ENCODE measurements around the gene ACSBG1.

Gene ACSBG1

DNA sequence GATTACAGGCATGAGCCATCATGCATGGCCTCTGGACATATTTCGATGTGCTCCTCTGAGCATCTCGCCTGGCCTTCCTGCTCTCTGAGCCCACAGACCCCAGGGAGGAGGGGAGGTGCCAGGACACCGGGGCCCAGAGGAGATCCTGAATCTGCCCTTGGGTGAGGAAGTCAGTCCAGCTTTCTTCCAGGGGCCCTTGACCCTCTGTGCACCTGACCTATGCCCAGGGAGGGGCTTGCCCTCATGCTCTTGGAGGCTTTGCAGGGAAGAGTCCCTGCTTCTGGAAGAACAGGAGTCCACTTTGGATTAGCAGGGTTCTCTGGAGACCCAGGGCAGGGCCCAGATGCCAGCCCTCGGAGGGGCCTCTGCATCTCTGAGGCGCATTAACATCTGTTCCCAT is 1.4 kb downstream of the ACSBG1 start:
- Histone ChIP-seq H3K79me2 (ENCODE audit: control insufficient read depth, insufficient read depth, low read length) (no peaks in the 10 kb centered on the region), H3K18ac (ENCODE audit: low read length) (no peak overlapping the region), H3K56ac (ENCODE audit: low read length) (no peak overlapping the region), H3K4me3 (ENCODE audit: low read length) (no peak overlapping the region), H4K8ac (ENCODE audit: low read depth, low read length) (no peak overlapping the region), H4K5ac (ENCODE audit: low read length) (no peak overlapping the region), H3K9ac (ENCODE audit: low read length) (no peak overlapping the region), H2AK5ac (ENCODE audit: low read length) (no peak overlapping the region), H2BK120ac (ENCODE audit: low read depth, low read length) (no peak overlapping the region), H3K4ac (ENCODE audit: low read depth, low read length) (no peak overlapping the region), H3K36me3 (ENCODE audit: control insufficient read depth, insufficient read depth, low read length) (no peaks in the 10 kb centered on the region), H3K27me3 (ENCODE audit: insufficient read depth, low read length, poor library complexity) (no peaks in the 10 kb centered on the region), H2BK5ac (ENCODE audit: low read length) (no peak overlapping the region), H2BK15ac (replicated peaks; ENCODE audit: low read depth) (no peak overlapping the region), H3K79me1 (ENCODE audit: low read length) (no peaks in the 10 kb centered on the region), H3K4me1 (ENCODE audit: control insufficient read depth, low read depth, low read length) (no peaks in the 10 kb centered on the region), H3K4me2 (ENCODE audit: low read length) (no peak overlapping the region), H3K23ac (ENCODE audit: low read length) (no peak overlapping the region), H3K27ac (ENCODE audit: low read depth, low read length) (no peak overlapping the region)
- WGBS (ENCODE audit: extremely low coverage, insufficient coverage, low lambda C conversion rate), result no CpG with 5 or more reads among the region's 5 CpGs
- no peak for DNase-seq

DNA sequence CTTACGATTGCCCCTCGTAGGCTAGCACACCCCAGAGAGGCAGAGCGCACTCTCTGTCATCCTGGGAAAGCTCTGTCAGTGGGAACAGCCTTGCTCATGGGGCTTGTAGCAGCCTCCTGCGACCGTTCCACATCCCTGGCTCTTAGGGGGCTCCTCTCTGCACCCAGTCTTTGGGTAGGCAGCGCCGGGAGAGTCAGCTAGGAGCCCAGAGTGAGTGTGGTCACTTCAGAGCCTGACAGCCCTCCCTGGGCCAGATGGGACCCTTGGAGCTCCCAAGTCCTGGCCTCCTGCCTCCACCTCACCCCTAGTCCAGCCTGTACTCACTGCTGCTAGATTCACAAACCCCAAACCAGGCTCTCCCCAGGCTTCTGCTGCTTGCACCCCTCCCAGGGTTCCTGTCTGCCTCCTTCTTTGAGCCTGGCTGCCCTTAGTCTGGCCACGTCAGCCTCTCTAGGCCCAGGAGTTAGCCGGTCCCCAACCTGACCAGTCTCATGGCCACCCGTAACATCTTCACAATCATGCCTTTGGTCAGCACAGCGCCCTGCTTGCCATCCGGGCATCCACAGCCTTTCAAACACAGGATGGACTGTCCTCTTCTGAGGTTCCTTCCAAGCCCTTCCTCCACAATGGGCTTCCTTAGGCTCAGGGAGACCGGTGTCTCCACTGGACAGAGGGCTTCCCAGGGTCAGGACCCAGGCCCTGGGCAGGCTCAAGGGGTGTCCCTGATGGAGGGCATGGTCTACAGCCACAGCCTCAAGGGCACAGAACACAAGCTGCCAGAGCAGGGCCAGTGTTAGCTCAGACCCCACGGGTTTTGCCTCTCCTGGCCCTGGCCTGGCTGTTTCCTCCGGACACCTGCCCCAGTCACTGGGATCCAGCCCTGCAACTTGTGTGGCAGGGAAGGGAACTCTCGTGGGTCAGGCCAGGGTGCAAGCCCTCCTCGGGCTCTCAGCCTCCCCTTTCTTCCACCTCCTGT is 4.6 kb downstream of the ACSBG1 start:
- H3K27ac ChIP-seq (ENCODE audit: low read depth, low read length), result no peak overlapping the region
- no peaks in the 10 kb centered on the region for H3K79me2 ChIP-seq (ENCODE audit: control insufficient read depth, insufficient read depth, low read length)
- no peak overlapping the region for H2BK15ac ChIP-seq (replicated peaks; ENCODE audit: low read depth)
- no peaks in the 10 kb centered on the region for H3K4me1 ChIP-seq (ENCODE audit: control insufficient read depth, low read depth, low read length)
- H2BK5ac ChIP-seq (ENCODE audit: low read length), result no peak overlapping the region
- H3K23ac ChIP-seq (ENCODE audit: low read length), result no peak overlapping the region
- no peaks in the 10 kb centered on the region for H3K79me1 ChIP-seq (ENCODE audit: low read length)
- no peak overlapping the region for H3K56ac ChIP-seq (ENCODE audit: low read length)
- H3K27me3 ChIP-seq (ENCODE audit: insufficient read depth, low read length, poor library complexity), result no peaks in the 10 kb centered on the region
- H3K18ac ChIP-seq (ENCODE audit: low read length), result no peak overlapping the region
- no peak overlapping the region for H3K4me2 ChIP-seq (ENCODE audit: low read length)
- no peak overlapping the region for H4K8ac ChIP-seq (ENCODE audit: low read depth, low read length)
- no peak overlapping the region for H2AK5ac ChIP-seq (ENCODE audit: low read length)
- H3K36me3 ChIP-seq (ENCODE audit: control insufficient read depth, insufficient read depth, low read length), result no peaks in the 10 kb centered on the region
- no peak overlapping the region for H4K5ac ChIP-seq (ENCODE audit: low read length)
- H2BK120ac ChIP-seq (ENCODE audit: low read depth, low read length), result no peak overlapping the region
- no peak for DNase-seq
- no peak overlapping the region for H3K9ac ChIP-seq (ENCODE audit: low read length)
- WGBS (ENCODE audit: extremely low coverage, insufficient coverage, low lambda C conversion rate), result no CpG with 5 or more reads among the region's 17 CpGs
- no peak overlapping the region for H3K4ac ChIP-seq (ENCODE audit: low read depth, low read length)
- no peak overlapping the region for H3K4me3 ChIP-seq (ENCODE audit: low read length)

DNA sequence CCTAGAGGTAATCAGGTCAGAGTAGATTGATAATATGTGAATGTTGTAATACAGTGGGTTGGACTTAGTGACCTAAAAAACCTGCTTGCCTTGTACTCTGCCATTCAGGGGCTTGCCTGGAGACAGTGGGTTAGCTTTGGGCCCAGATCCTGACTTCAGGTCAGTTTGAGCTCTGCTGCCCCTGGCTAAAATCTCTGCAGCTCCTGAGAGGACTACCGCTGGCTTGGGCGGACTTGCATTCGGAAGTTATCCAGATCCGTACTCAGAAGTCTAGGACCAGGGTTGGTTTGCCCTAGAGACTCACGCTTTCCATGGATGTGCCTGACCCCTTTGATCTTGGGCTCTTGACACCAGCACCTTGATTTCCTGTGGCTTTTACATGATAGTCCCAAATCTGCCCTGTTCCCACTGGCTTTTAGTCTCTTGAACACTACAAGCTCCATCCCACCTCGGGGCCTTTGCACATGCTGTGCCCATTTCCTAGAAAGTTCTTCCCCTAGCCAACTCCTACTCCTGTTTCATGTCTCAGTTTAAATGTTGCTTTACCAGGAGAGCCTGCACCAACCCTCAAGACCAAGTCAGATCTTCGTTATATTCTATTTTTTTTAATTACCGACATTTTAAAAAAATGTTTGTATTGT is 5.9 kb downstream of the ACSBG1 start:
- no peak overlapping the region for H3K56ac ChIP-seq (ENCODE audit: low read length)
- no peak overlapping the region for H3K4me2 ChIP-seq (ENCODE audit: low read length)
- H2BK120ac ChIP-seq (ENCODE audit: low read depth, low read length), result no peak overlapping the region
- no peak overlapping the region for H3K4ac ChIP-seq (ENCODE audit: low read depth, low read length)
- DNase-seq, result no peak
- no peak overlapping the region for H2BK5ac ChIP-seq (ENCODE audit: low read length)
- H3K9ac ChIP-seq (ENCODE audit: low read length), result no peak overlapping the region
- no peak overlapping the region for H3K18ac ChIP-seq (ENCODE audit: low read length)
- no peak overlapping the region for H2BK15ac ChIP-seq (replicated peaks; ENCODE audit: low read depth)
- H3K4me1 ChIP-seq (ENCODE audit: control insufficient read depth, low read depth, low read length), result no peaks in the 10 kb centered on the region
- no peaks in the 10 kb centered on the region for H3K36me3 ChIP-seq (ENCODE audit: control insufficient read depth, insufficient read depth, low read length)
- no peaks in the 10 kb centered on the region for H3K79me2 ChIP-seq (ENCODE audit: control insufficient read depth, insufficient read depth, low read length)
- no peak overlapping the region for H3K27ac ChIP-seq (ENCODE audit: low read depth, low read length)
- H4K8ac ChIP-seq (ENCODE audit: low read depth, low read length), result no peak overlapping the region
- WGBS (ENCODE audit: extremely low coverage, insufficient coverage, low lambda C conversion rate), result 100% methylated on average over 2 of the region's 8 CpGs
- no peak overlapping the region for H3K4me3 ChIP-seq (ENCODE audit: low read length)
- H3K23ac ChIP-seq (ENCODE audit: low read length), result no peak overlapping the region
- H3K79me1 ChIP-seq (ENCODE audit: low read length), result no peaks in the 10 kb centered on the region
- H3K27me3 ChIP-seq (ENCODE audit: insufficient read depth, low read length, poor library complexity), result no peaks in the 10 kb centered on the region
- H2AK5ac ChIP-seq (ENCODE audit: low read length), result no peak overlapping the region
- no peak overlapping the region for H4K5ac ChIP-seq (ENCODE audit: low read length)

DNA sequence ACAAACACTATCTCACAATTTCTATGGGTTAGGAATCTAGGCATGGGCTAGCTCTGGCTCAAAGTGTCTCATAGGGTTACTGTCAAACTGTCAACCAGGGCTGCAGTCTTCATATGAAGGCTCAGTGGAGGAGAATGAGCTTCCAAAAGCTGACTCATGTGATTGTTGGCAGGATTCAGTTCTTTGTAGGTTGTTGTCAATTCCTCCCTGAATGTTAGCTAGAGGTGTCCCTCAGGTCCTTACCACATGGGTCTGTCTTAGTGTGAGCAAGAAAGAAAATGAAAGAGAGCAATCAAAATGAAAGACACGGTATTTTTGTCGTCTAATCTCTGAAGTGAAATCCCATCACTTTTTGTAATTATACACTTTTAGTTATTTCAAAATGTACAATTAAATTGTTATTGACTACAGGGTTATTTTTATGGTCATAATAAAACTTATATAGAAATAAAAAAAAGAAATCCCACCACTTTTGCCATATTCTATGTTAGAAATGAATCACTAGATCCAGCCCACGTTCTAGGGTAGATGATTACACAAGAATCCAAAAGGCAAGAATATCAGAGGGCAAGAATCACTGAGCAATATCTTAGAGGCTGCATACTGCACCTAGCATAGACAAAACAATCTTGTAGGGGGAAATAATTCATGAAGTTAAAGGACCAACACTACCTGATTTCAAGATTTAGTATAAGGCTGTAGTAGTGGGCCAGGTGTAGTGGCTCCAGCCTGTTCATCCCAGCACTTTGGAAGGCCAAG is 8.4 kb downstream of the ACSBG1 start:
- Histone ChIP-seq H3K9ac (ENCODE audit: low read length) (no peak overlapping the region), H2BK120ac (ENCODE audit: low read depth, low read length) (no peak overlapping the region), H3K4me1 (ENCODE audit: control insufficient read depth, low read depth, low read length) (no peaks in the 10 kb centered on the region)

DNA sequence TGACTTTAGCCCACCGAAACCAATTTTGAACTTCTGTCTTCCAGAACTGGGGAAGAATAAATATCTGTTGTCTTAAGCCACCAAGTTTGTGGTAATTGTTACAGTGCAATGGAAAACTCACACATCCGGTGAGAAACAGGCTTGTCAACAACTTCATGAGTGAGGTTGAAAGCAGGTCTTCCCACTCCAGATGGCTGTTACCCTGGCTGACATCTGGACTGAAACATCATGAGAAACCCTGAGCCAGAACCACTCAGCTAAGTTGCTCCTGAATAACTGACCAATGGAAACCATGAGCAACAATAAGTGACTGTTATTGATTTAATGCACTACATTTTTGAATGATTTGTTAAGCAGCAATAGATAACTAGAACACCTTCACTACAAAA is 10.3 kb downstream of the ACSBG1 start:
- Histone ChIP-seq H3K4me3 (ENCODE audit: low read length) (no peak overlapping the region), H3K27me3 (ENCODE audit: insufficient read depth, low read length, poor library complexity) (no peaks in the 10 kb centered on the region), H2BK120ac (ENCODE audit: low read depth, low read length) (no peak overlapping the region), H3K4me2 (ENCODE audit: low read length) (no peak overlapping the region), H4K5ac (ENCODE audit: low read length) (no peak overlapping the region), H3K36me3 (ENCODE audit: control insufficient read depth, insufficient read depth, low read length) (no peaks in the 10 kb centered on the region), H3K79me1 (ENCODE audit: low read length) (no peaks in the 10 kb centered on the region), H3K9ac (ENCODE audit: low read length) (no peak overlapping the region), H3K18ac (ENCODE audit: low read length) (no peak overlapping the region), H3K56ac (ENCODE audit: low read length) (no peak overlapping the region), H3K4me1 (ENCODE audit: control insufficient read depth, low read depth, low read length) (no peaks in the 10 kb centered on the region), H2AK5ac (ENCODE audit: low read length) (no peak overlapping the region), H3K79me2 (ENCODE audit: control insufficient read depth, insufficient read depth, low read length) (no peaks in the 10 kb centered on the region), H4K8ac (ENCODE audit: low read depth, low read length) (no peak overlapping the region), H2BK15ac (replicated peaks; ENCODE audit: low read depth) (no peak overlapping the region), H3K23ac (ENCODE audit: low read length) (no peak overlapping the region), H3K4ac (ENCODE audit: low read depth, low read length) (no peak overlapping the region), H3K27ac (ENCODE audit: low read depth, low read length) (no peak overlapping the region), H2BK5ac (ENCODE audit: low read length) (no peak overlapping the region)
- no CpG with 5 or more reads among the region's 2 CpGs for WGBS (ENCODE audit: extremely low coverage, insufficient coverage, low lambda C conversion rate)
- no peak for DNase-seq

More for the DNA sequence above, 8.4 kb downstream of the ACSBG1 start:
- H4K5ac ChIP-seq (ENCODE audit: low read length), result no peak overlapping the region
- H3K18ac ChIP-seq (ENCODE audit: low read length), result no peak overlapping the region
- H3K4ac ChIP-seq (ENCODE audit: low read depth, low read length), result no peak overlapping the region
- no peak overlapping the region for H2BK5ac ChIP-seq (ENCODE audit: low read length)
- H3K36me3 ChIP-seq (ENCODE audit: control insufficient read depth, insufficient read depth, low read length), result no peaks in the 10 kb centered on the region
- H3K56ac ChIP-seq (ENCODE audit: low read length), result no peak overlapping the region
- no peak overlapping the region for H3K4me2 ChIP-seq (ENCODE audit: low read length)
- H2AK5ac ChIP-seq (ENCODE audit: low read length), result no peak overlapping the region
- no CpG with 5 or more reads among the region's 3 CpGs for WGBS (ENCODE audit: extremely low coverage, insufficient coverage, low lambda C conversion rate)
- no peak overlapping the region for H4K8ac ChIP-seq (ENCODE audit: low read depth, low read length)
- no peaks in the 10 kb centered on the region for H3K79me1 ChIP-seq (ENCODE audit: low read length)
- H3K27ac ChIP-seq (ENCODE audit: low read depth, low read length), result no peak overlapping the region
- no peak for DNase-seq
- no peak overlapping the region for H3K23ac ChIP-seq (ENCODE audit: low read length)
- no peak overlapping the region for H3K4me3 ChIP-seq (ENCODE audit: low read length)
- no peaks in the 10 kb centered on the region for H3K27me3 ChIP-seq (ENCODE audit: insufficient read depth, low read length, poor library complexity)
- H3K79me2 ChIP-seq (ENCODE audit: control insufficient read depth, insufficient read depth, low read length), result no peaks in the 10 kb centered on the region
- H2BK15ac ChIP-seq (replicated peaks; ENCODE audit: low read depth), result no peak overlapping the region
